Panc1 (cell line): ENCODE measurements around the gene RAD23A. TPM values are rescaled to one million over a fixed set of nuclear protein-coding genes. Genes with fewer than 3 reads are reported as not detected.
"Not testable (repeated sequence)": the region's sequence is repeated elsewhere in the genome, so short reads cannot be mapped to it uniquely, and the experiment has no call there.

Experiments
- ATAC-seq: fragments of 200-7000 bp; cut with Tn5 transposase; 2 replicates; pipeline ENCODE4 v1.9.1; 2020; ENCODE audit warnings: mild to moderate bottlenecking, moderate library complexity
- BruUV-seq: library from RNA; stranded (reverse); fragments of 400-500 nt; replicated peaks from 2 replicates; lab custom pipeline; 2021; lab: Mats Ljungman, UMichigan
- CTCF ChIA-PET: fragments of 300-600 bp; sonication (Branson Sonifier 250); formaldehyde crosslinking; loops from one replicate; lab custom pipeline; 2022; ENCODE audit warnings: antibody characterized with exemption; lab: Charles Lee
- POLR2A ChIA-PET: fragments of 300-600 bp; sonication (Branson Sonifier 250); formaldehyde crosslinking; loops from one replicate; lab custom pipeline; 2022; ENCODE audit warnings: antibody characterized with exemption; lab: Charles Lee
- DNase-seq: peaks from one replicate; pipeline ENCODE4 v3.0.0-alpha.2; 2010; ENCODE audit warnings: low read depth, low spot score
- H3K27ac ChIP-seq: 2 replicates; pipeline ENCODE4 v1.5.1; 2011; ENCODE audit warnings: mild to moderate bottlenecking, low read length, inconsistent platforms
- H3K27me3 ChIP-seq: fragments of 200-500 bp; sonication (Bioruptor generic); 2 replicates; pipeline ENCODE4 v1.6.0; 2014; ENCODE audit warnings: low read length, inconsistent platforms; ENCODE audit not compliant: control insufficient read depth, insufficient read depth
- H3K36me3 ChIP-seq: fragments of 200-500 bp; sonication (Bioruptor generic); 2 replicates; pipeline ENCODE4 v1.5.1; 2014; ENCODE audit warnings: inconsistent platforms, mild to moderate bottlenecking, low read length, moderate library complexity; ENCODE audit not compliant: control insufficient read depth, insufficient read depth
- H3K4me1 ChIP-seq: 2 replicates; pipeline ENCODE4 v1.5.1; 2011; ENCODE audit warnings: inconsistent platforms, mild to moderate bottlenecking, low read length, moderate library complexity; ENCODE audit not compliant: control insufficient read depth, insufficient read depth
- H3K4me3 ChIP-seq, 2 experiments: 2 replicates each; pipeline ENCODE4 v1.5.1; 2011 to 2012; ENCODE audit warnings: low read depth in 2 of 2, low read length in 2 of 2, mild to moderate bottlenecking in 2 of 2, inconsistent platforms in 1 of 2, moderate library complexity in 1 of 2
- H3K9me3 ChIP-seq: fragments of 200-500 bp; sonication (Bioruptor generic); 2 replicates; pipeline ENCODE4 v1.5.1; 2014; ENCODE audit warnings: low read depth, mild to moderate bottlenecking, inconsistent platforms, low read length, moderate library complexity; ENCODE audit not compliant: control insufficient read depth, insufficient read depth
- POLR2AphosphoS5 ChIP-seq: IDR thresholded peaks from 2 replicates; pipeline ENCODE4 v1.6.1; 2012; ENCODE audit warnings: mild to moderate bottlenecking, low read depth, low read length, moderate library complexity
- SIN3A ChIP-seq: IDR thresholded peaks from 2 replicates; pipeline ENCODE4 v1.6.1; 2012; ENCODE audit warnings: low read depth, mild to moderate bottlenecking, low read length, moderate library complexity, borderline replicate concordance; ENCODE audit not compliant: insufficient read depth
- TCF7L2 ChIP-seq: IDR thresholded peaks from 2 replicates; pipeline ENCODE4 v1.6.1; 2011; ENCODE audit warnings: mild to moderate bottlenecking, low read depth, low read length, inconsistent platforms
- in situ Hi-C: cut with HindIII; loops from 2 replicates; pipeline ENCODE4 v1.10.0; 2016; ENCODE audit warnings: low sequenced_read_pairs, low pct_unique_long_range_greater_than_20kb
- intact Hi-C: fragments of 100-400 bp; cut with micrococcal nuclease; formaldehyde crosslinking; loops from one replicate; pipeline ENCODE4 v1.10.0; 2022; ENCODE audit not compliant: unreplicated experiment
- total RNA-seq: library from RNA; stranded (reverse); gene quantifications from one replicate; pipeline ENCODE4 v1.2.1, GENCODE V29; 2021; ENCODE audit not compliant: unreplicated experiment
- TF ChIP-seq, protein P1 (sequence below), 2 experiments: IDR thresholded peaks; 2 replicates each; pipeline ENCODE4 v1.6.1; 2011 to 2012; ENCODE audit warnings: low read depth in 2 of 2, control low read depth in 1 of 2, low read length in 1 of 2, mild to moderate bottlenecking in 1 of 2, moderate library complexity in 1 of 2; ENCODE audit not compliant: insufficient read depth in 1 of 2
- TF ChIP-seq, protein P2 (sequence below): fragments of 450-650 bp; IDR thresholded peaks from 2 replicates; pipeline ENCODE4 v1.5.1; 2017; ENCODE audit warnings: mild to moderate bottlenecking

Gene RAD23A
- total RNA-seq, 1 experiment from 2014 or later = 111 TPM

DNA sequence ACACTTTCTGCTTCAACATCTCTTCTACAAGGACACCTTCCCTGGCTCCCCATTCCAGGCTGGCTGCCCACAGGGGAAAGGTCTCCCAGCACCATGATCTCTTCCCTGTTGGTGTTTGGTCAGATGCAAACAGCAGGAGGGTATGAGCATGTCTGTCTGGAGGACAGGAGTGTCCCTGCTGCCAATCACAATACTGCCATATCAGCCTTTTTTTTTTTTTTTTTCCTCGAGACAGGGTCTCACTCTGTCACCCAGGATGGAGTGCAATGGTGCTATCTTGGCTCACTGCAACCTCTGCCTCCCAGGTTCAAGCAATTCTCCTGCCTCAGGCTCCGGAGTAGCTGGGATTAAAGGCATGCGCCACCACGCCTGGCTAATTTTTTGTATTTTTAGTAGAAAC is 29.8 kb upstream of the RAD23A start:
- H3K27ac ChIP-seq, intact Hi-C loops, POLR2A ChIA-PET, BruUV-seq, in situ Hi-C loops, H3K4me1 ChIP-seq, H3K4me3 ChIP-seq, H3K36me3 ChIP-seq, DNase-seq, ATAC-seq, CTCF ChIA-PET, H3K9me3 ChIP-seq, H3K27me3 ChIP-seq: not testable (repeated sequence)

DNA sequence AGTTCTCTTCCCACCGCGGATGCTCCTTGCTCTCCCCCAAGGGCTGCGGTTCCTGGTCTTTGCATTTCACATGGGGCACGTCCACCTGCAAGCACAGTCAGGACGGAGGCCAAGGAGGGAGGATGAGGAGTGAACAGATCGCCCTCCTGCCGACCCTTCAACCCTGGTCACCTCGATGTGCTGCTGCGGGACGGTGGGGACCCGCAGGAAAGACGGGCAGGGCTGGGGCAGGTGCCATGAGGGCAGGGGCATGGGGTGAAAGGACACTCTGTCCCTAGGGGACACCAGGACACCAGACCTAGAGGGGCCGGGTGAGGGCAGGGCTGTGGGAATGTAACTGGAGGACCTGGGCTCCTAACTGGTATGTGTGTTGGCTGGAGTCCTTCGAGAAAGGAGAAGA is 27.4 kb upstream of the RAD23A start:
- in situ Hi-C loops = no loop called here
- CTCF ChIA-PET = no interaction called here
- Histone ChIP-seq H3K9me3 (no peaks in the 10 kb centered on the region), H3K27ac (no peak overlapping the region), H3K4me3 (no peak overlapping the region), H3K27me3 (no peaks in the 10 kb centered on the region), H3K36me3 (0 out of 2 replicates have a peak, but pooled peaks cover 2% of the 10 kb centered on the region), H3K4me1 (no peaks in the 10 kb centered on the region)
- intact Hi-C loops = no loop called here
- no peak for DNase-seq
- no peak for ATAC-seq
- BruUV-seq = no TSS peak
- POLR2A ChIA-PET = no interaction called here
- TF ChIP-seq POLR2AphosphoS5 (no peak), TCF7L2 (no peak), SIN3A (no peak)
- TF ChIP-seq, protein P1, sequence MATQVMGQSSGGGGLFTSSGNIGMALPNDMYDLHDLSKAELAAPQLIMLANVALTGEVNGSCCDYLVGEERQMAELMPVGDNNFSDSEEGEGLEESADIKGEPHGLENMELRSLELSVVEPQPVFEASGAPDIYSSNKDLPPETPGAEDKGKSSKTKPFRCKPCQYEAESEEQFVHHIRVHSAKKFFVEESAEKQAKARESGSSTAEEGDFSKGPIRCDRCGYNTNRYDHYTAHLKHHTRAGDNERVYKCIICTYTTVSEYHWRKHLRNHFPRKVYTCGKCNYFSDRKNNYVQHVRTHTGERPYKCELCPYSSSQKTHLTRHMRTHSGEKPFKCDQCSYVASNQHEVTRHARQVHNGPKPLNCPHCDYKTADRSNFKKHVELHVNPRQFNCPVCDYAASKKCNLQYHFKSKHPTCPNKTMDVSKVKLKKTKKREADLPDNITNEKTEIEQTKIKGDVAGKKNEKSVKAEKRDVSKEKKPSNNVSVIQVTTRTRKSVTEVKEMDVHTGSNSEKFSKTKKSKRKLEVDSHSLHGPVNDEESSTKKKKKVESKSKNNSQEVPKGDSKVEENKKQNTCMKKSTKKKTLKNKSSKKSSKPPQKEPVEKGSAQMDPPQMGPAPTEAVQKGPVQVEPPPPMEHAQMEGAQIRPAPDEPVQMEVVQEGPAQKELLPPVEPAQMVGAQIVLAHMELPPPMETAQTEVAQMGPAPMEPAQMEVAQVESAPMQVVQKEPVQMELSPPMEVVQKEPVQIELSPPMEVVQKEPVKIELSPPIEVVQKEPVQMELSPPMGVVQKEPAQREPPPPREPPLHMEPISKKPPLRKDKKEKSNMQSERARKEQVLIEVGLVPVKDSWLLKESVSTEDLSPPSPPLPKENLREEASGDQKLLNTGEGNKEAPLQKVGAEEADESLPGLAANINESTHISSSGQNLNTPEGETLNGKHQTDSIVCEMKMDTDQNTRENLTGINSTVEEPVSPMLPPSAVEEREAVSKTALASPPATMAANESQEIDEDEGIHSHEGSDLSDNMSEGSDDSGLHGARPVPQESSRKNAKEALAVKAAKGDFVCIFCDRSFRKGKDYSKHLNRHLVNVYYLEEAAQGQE (IDR thresholded peaks at IDR 0.05; ENCODE audit: insufficient read depth in 1 of 2, low read depth in 2 of 2, low read length in 1 of 2) = no peak
- TF ChIP-seq, protein P2, sequence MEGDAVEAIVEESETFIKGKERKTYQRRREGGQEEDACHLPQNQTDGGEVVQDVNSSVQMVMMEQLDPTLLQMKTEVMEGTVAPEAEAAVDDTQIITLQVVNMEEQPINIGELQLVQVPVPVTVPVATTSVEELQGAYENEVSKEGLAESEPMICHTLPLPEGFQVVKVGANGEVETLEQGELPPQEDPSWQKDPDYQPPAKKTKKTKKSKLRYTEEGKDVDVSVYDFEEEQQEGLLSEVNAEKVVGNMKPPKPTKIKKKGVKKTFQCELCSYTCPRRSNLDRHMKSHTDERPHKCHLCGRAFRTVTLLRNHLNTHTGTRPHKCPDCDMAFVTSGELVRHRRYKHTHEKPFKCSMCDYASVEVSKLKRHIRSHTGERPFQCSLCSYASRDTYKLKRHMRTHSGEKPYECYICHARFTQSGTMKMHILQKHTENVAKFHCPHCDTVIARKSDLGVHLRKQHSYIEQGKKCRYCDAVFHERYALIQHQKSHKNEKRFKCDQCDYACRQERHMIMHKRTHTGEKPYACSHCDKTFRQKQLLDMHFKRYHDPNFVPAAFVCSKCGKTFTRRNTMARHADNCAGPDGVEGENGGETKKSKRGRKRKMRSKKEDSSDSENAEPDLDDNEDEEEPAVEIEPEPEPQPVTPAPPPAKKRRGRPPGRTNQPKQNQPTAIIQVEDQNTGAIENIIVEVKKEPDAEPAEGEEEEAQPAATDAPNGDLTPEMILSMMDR = no peak

GRCh38 chr19:12921047-12921446 is 24.6 kb upstream of the RAD23A start:
- no peaks in the 10 kb centered on the region for H3K27me3 ChIP-seq
- no peak overlapping the region for H3K27ac ChIP-seq
- H3K9me3 ChIP-seq = no peaks in the 10 kb centered on the region
- no peaks in the 10 kb centered on the region for H3K4me1 ChIP-seq
- BruUV-seq = no TSS peak
- no peak overlapping the region for H3K4me3 ChIP-seq
- no peak for TF ChIP-seq TCF7L2
- TF ChIP-seq, protein P1 (IDR thresholded peaks at IDR 0.05; ENCODE audit: insufficient read depth in 1 of 2, low read depth in 2 of 2, low read length in 1 of 2) = no peak
- TF ChIP-seq POLR2AphosphoS5 = no peak
- TF ChIP-seq SIN3A = no peak
- TF ChIP-seq, protein P2 = no peak
- POLR2A ChIA-PET = no interaction called here
- ATAC-seq (no peak), DNase-seq (no peak)
- CTCF ChIA-PET = interaction anchor here (0.6 kb wide), 1 partner anchor 44 kb away, joined by 6 read pairs; no protein-coding TSS in a partner anchor
- intact Hi-C loops = no loop called here
- in situ Hi-C loops = no loop called here
- H3K36me3 ChIP-seq = peaks cover 5% of the 10 kb centered on the region; the same call in 1 of the 2 replicates
